Mesothelial cell of epicardium (in vitro differentiated cells): ENCODE results near the gene MRPS25. TPM values are rescaled to one million over a fixed set of nuclear protein-coding genes. Genes with fewer than 3 reads are reported as not detected.
A peak's percentile ranks its signal among the peaks of the same experiment; 100 is the strongest.

Source experiments
- DNase-seq, 2 experiments: peaks; one replicate each; pipeline ENCODE4 v3.0.0; 2021; ENCODE audit warnings: low spot score in 2 of 2; ENCODE audit not compliant: unreplicated experiment in 2 of 2
- H3K27ac Mint-ChIP-seq: 2 replicates; pipeline ENCODE4 v1.8.0; 2021; ENCODE audit warnings: mixed read lengths
- H3K27me3 Mint-ChIP-seq: 2 replicates; pipeline ENCODE4 v1.8.0; 2021; ENCODE audit warnings: low read depth, mixed read lengths
- H3K36me3 Mint-ChIP-seq: 2 replicates; pipeline ENCODE4 v1.8.0; 2021; ENCODE audit warnings: mixed read lengths
- H3K4me1 Mint-ChIP-seq: 2 replicates; pipeline ENCODE4 v1.8.0; 2021; ENCODE audit warnings: mixed read lengths
- H3K4me3 Mint-ChIP-seq: 2 replicates; pipeline ENCODE4 v1.8.0; 2021; ENCODE audit warnings: mild to moderate bottlenecking, moderate library complexity, mixed read lengths
- H3K9me3 Mint-ChIP-seq: 2 replicates; pipeline ENCODE4 v1.8.0; 2021; ENCODE audit warnings: mixed read lengths
- CTCF ChIP-seq: fragments of 200-600 bp; sonication (generic); IDR thresholded peaks from one replicate; pipeline ENCODE4 v1.5.0; 2021; ENCODE audit warnings: antibody characterized with exemption; ENCODE audit not compliant: unreplicated experiment
- total RNA-seq: library from RNA; stranded (reverse); gene quantifications from 3 replicates; pipeline ENCODE4 v1.2.1, GENCODE V29; 2021

The MRPS25 gene
- total RNA-seq, 1 donor from 2014 or later, result 70.4 TPM

- Mint-ChIP-seq H3K36me3 (peaks cover 6% of the 10 kb centered on the region), H3K9me3 (no peaks in the 10 kb centered on the region), H3K27ac (peak overlapping the region; percentile 92), H3K4me3 (peak overlapping the region; percentile 93), H3K4me1 (peaks cover 15% of the 10 kb centered on the region), H3K27me3 (no peaks in the 10 kb centered on the region)
- no peak for TF ChIP-seq CTCF
- DNase-seq, result no peak
These were observed 34.4 kb upstream of the MRPS25 start for GRCh38 chr3:15099364-15100098.

- no peaks in the 10 kb centered on the region for H3K9me3 Mint-ChIP-seq
- no peaks in the 10 kb centered on the region for H3K27me3 Mint-ChIP-seq
- DNase-seq, result peak; percentile 89 to 94
- peaks cover 10% of the 10 kb centered on the region for H3K36me3 Mint-ChIP-seq
- H3K27ac Mint-ChIP-seq, result peak within 1 kb of the TSS; percentile 92
- H3K4me1 Mint-ChIP-seq, result peaks cover 15% of the 10 kb centered on the region
- TF ChIP-seq CTCF, result no peak
- peak within 1 kb of the TSS; percentile 93 for H3K4me3 Mint-ChIP-seq
These were observed 33.6 kb upstream of the MRPS25 start, which contains the start of gene RBSN for GRCh38 chr3:15098503-15099363. Gene RBSN (minus strand): TSS chr3:15099148. CDS start chr3:15096120, 3,028 bp downstream.

- TF ChIP-seq CTCF, result no peak
- Mint-ChIP-seq H3K27ac (peak overlapping the region; percentile 78), H3K9me3 (no peaks in the 10 kb centered on the region), H3K4me3 (peak overlapping the region; percentile 93), H3K36me3 (peaks cover 12% of the 10 kb centered on the region), H3K27me3 (no peaks in the 10 kb centered on the region), H3K4me1 (peaks cover 18% of the 10 kb centered on the region)
- no peak for DNase-seq
These were observed 32.8 kb upstream of the MRPS25 start for GRCh38 chr3:15097891-15098290.

GRCh38 chr3:15096046-15096445, 30.9 kb upstream of the MRPS25 start:
- Mint-ChIP-seq H3K36me3 (peaks cover 15% of the 10 kb centered on the region), H3K27me3 (no peaks in the 10 kb centered on the region), H3K4me1 (peaks cover 23% of the 10 kb centered on the region), H3K27ac (no peak overlapping the region), H3K9me3 (no peaks in the 10 kb centered on the region), H3K4me3 (no peak overlapping the region)
- no peak for TF ChIP-seq CTCF
- no peak for DNase-seq

- no peak overlapping the region for H3K4me3 Mint-ChIP-seq
- no peak overlapping the region for H3K27ac Mint-ChIP-seq
- H3K4me1 Mint-ChIP-seq, result peaks cover 21% of the 10 kb centered on the region
- no peak for TF ChIP-seq CTCF
- no peaks in the 10 kb centered on the region for H3K27me3 Mint-ChIP-seq
- DNase-seq, result no peak
- no peaks in the 10 kb centered on the region for H3K9me3 Mint-ChIP-seq
- H3K36me3 Mint-ChIP-seq, result peaks cover 22% of the 10 kb centered on the region
These were observed 29.2 kb upstream of the MRPS25 start for GRCh38 chr3:15094187-15094875.
